ENCODE results near the gene TMED5. TPM values are rescaled to one million over a fixed set of nuclear protein-coding genes. Genes with fewer than 3 reads are reported as not detected.

Gene TMED5
- polyA plus RNA-seq, 1 donor from 2014 or later: 22.3 TPM

DNA sequence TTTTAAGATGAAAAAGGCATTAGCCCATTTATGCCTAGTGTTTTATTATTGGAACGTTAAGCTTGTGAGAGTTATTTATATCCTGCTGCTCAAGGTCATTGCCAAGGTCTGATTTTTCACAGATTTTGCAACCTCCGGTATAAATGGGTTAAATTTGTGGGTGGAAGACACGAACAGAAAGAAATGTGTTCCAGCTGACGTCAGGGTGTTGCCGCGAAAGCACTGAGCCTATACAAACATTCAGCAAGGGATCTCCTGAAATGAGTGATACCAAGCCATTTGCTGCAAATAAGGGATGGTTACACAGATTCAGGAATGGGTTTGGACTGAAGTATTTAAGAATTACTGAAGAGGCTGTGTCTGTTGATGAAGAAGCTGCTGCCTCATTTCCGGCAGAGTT, 32.2 kb downstream of the TMED5 start:
- TF ChIP-seq, protein P1, sequence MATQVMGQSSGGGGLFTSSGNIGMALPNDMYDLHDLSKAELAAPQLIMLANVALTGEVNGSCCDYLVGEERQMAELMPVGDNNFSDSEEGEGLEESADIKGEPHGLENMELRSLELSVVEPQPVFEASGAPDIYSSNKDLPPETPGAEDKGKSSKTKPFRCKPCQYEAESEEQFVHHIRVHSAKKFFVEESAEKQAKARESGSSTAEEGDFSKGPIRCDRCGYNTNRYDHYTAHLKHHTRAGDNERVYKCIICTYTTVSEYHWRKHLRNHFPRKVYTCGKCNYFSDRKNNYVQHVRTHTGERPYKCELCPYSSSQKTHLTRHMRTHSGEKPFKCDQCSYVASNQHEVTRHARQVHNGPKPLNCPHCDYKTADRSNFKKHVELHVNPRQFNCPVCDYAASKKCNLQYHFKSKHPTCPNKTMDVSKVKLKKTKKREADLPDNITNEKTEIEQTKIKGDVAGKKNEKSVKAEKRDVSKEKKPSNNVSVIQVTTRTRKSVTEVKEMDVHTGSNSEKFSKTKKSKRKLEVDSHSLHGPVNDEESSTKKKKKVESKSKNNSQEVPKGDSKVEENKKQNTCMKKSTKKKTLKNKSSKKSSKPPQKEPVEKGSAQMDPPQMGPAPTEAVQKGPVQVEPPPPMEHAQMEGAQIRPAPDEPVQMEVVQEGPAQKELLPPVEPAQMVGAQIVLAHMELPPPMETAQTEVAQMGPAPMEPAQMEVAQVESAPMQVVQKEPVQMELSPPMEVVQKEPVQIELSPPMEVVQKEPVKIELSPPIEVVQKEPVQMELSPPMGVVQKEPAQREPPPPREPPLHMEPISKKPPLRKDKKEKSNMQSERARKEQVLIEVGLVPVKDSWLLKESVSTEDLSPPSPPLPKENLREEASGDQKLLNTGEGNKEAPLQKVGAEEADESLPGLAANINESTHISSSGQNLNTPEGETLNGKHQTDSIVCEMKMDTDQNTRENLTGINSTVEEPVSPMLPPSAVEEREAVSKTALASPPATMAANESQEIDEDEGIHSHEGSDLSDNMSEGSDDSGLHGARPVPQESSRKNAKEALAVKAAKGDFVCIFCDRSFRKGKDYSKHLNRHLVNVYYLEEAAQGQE (IDR thresholded peaks at IDR 0.05; ENCODE audit: borderline replicate concordance): no peak
- TF ChIP-seq MXI1 (conservative IDR thresholded peaks at IDR 0.05; ENCODE audit: poor library complexity, severe bottlenecking) (no peak), TAF1 (IDR thresholded peaks at IDR 0.05; ENCODE audit: low read depth) (no peak), POLR2AphosphoS5 (IDR thresholded peaks at IDR 0.05) (no peak), SMC3 (conservative IDR thresholded peaks at IDR 0.05; ENCODE audit: poor library complexity) (no peak), RAD21 (conservative IDR thresholded peaks at IDR 0.05) (no peak), EZH2 (IDR thresholded peaks at IDR 0.05; ENCODE audit: borderline replicate concordance, insufficient read depth, low read length, poor library complexity, severe bottlenecking) (no peak), EP300 (conservative IDR thresholded peaks at IDR 0.05; ENCODE audit: poor library complexity, severe bottlenecking) (no peak)
- TF ChIP-seq, protein P2, sequence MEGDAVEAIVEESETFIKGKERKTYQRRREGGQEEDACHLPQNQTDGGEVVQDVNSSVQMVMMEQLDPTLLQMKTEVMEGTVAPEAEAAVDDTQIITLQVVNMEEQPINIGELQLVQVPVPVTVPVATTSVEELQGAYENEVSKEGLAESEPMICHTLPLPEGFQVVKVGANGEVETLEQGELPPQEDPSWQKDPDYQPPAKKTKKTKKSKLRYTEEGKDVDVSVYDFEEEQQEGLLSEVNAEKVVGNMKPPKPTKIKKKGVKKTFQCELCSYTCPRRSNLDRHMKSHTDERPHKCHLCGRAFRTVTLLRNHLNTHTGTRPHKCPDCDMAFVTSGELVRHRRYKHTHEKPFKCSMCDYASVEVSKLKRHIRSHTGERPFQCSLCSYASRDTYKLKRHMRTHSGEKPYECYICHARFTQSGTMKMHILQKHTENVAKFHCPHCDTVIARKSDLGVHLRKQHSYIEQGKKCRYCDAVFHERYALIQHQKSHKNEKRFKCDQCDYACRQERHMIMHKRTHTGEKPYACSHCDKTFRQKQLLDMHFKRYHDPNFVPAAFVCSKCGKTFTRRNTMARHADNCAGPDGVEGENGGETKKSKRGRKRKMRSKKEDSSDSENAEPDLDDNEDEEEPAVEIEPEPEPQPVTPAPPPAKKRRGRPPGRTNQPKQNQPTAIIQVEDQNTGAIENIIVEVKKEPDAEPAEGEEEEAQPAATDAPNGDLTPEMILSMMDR (IDR thresholded peaks at IDR 0.05; ENCODE audit: poor library complexity, severe bottlenecking): no peak
- Histone ChIP-seq H3K4me3 (ENCODE audit: low read length) (no peak overlapping the region), H3K79me2 (replicated peaks; ENCODE audit: insufficient read depth, low read length) (no peaks in the 10 kb centered on the region), H3K4me2 (ENCODE audit: low read length) (no peak overlapping the region), H3K27me3 (ENCODE audit: insufficient read depth, low read depth, low read length) (no peaks in the 10 kb centered on the region), H4K20me1 (ENCODE audit: insufficient read depth) (no peaks in the 10 kb centered on the region), H3K27ac (ENCODE audit: low read length) (no peak overlapping the region), H3K9ac (ENCODE audit: low read length) (no peak overlapping the region), H3K9me2 (ENCODE audit: insufficient read depth, low read length) (no peaks in the 10 kb centered on the region), H2AFZ (ENCODE audit: low read depth, low read length) (no peak overlapping the region), H3K36me3 (ENCODE audit: insufficient read depth, low read length) (no peaks in the 10 kb centered on the region), H3K9me3 (ENCODE audit: low read length) (no peaks in the 10 kb centered on the region), H3F3A (ENCODE audit: insufficient read depth, low read length, poor library complexity, severe bottlenecking) (no peaks in the 10 kb centered on the region)

DNA sequence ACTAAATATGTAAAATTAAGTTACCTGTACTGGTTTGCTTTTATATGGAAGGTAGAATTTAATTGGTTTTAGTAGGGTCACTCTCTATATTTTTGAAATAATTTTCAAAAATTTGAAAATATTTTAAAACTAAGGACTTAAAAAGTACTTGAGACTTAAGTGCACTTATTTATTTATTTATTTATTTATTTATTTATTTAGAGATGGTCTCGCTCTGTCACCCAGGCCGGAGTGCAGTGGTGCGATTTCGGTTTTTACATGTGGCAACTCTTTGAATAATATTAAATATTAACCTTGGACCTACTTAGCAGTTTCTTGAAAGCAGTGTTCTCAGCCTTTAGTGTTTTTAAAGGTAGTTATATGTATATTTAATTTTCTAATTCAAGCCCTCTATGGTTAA, 36.4 kb downstream of the TMED5 start:
- Histone ChIP-seq H3F3A (ENCODE audit: insufficient read depth, low read length, poor library complexity, severe bottlenecking) (no peaks in the 10 kb centered on the region), H3K79me2 (replicated peaks; ENCODE audit: insufficient read depth, low read length) (no peaks in the 10 kb centered on the region), H3K9me3 (ENCODE audit: low read length) (no peaks in the 10 kb centered on the region), H3K27ac (ENCODE audit: low read length) (no peak overlapping the region), H3K9ac (ENCODE audit: low read length) (no peak overlapping the region), H3K27me3 (ENCODE audit: insufficient read depth, low read depth, low read length) (no peaks in the 10 kb centered on the region), H2AFZ (ENCODE audit: low read depth, low read length) (no peak overlapping the region), H3K4me3 (ENCODE audit: low read length) (no peak overlapping the region), H3K9me2 (ENCODE audit: insufficient read depth, low read length) (no peaks in the 10 kb centered on the region), H3K4me2 (ENCODE audit: low read length) (no peak overlapping the region), H3K36me3 (ENCODE audit: insufficient read depth, low read length) (no peaks in the 10 kb centered on the region), H4K20me1 (ENCODE audit: insufficient read depth) (no peaks in the 10 kb centered on the region)
- TF ChIP-seq, protein P1 (IDR thresholded peaks at IDR 0.05; ENCODE audit: borderline replicate concordance): no peak
- no peak for TF ChIP-seq SMC3 (conservative IDR thresholded peaks at IDR 0.05; ENCODE audit: poor library complexity)
- no peak for TF ChIP-seq TAF1 (IDR thresholded peaks at IDR 0.05; ENCODE audit: low read depth)
- no peak for TF ChIP-seq EP300 (conservative IDR thresholded peaks at IDR 0.05; ENCODE audit: poor library complexity, severe bottlenecking)
- TF ChIP-seq, protein P2 (IDR thresholded peaks at IDR 0.05; ENCODE audit: poor library complexity, severe bottlenecking): no peak
- no peak for TF ChIP-seq RAD21 (conservative IDR thresholded peaks at IDR 0.05)
- TF ChIP-seq MXI1 (conservative IDR thresholded peaks at IDR 0.05; ENCODE audit: poor library complexity, severe bottlenecking): no peak
- TF ChIP-seq POLR2AphosphoS5 (IDR thresholded peaks at IDR 0.05): no peak
- TF ChIP-seq EZH2 (IDR thresholded peaks at IDR 0.05; ENCODE audit: borderline replicate concordance, insufficient read depth, low read length, poor library complexity, severe bottlenecking): no peak
